Germinal center (tissue), 1 donor: ENCODE results near the gene TIGD2.
A peak's percentile ranks its signal among the peaks of the same experiment; 100 is the strongest.

ENCODE experiments used
- DNase-seq: peaks from one replicate; pipeline ENCODE4 v3.0.0; 2012; ENCODE audit warnings: mixed read lengths, low spot score

The TIGD2 gene

DNA sequence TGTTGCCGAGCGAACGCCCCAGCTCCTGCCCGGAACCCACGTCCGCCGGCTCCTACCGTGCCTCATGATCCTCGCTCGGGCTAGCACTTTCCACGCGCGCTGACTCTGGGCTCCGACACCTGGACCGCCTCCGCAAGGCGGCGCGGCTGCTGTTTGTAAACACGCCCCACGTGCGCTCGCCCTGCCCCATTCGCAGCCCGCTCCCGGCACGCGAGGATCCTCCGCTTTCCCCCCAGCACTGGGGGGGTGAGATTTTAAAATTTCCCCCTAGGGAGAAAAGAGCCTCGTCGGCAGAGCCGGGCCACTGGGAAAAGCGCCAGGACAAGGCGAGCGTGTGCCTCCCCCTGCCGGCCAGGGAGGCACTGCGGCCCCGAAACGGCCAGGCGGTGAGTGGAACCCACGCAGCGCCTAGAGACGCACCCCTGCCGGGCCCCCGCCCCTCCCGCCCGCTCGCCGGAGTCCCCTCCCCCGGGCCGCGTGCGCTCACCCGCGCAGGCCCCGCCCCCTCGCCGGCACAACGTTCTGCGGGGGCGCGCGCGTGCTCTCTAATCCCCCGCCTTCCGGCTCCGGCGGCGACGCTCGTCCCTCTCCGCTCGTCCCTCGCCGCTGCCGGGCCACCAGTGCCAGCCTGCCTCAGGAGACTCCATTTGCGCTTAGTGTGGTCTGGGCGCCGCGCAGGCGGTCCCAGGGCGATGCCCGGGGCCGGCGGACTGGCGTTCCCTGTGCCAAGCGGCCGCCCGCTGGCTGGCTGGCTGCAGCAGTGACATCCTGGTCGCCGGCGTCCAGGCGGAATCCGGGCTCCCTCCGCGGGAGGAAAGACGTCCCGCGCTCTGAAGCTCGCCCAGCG is at the start of gene TIGD2:
Gene TIGD2 (plus strand): TSS at position 548 of the 847 bp plus-strand sequence. CDS start 1,442 bp downstream, outside the sequence.
- DNase-seq = peak; percentile 95

DNA sequence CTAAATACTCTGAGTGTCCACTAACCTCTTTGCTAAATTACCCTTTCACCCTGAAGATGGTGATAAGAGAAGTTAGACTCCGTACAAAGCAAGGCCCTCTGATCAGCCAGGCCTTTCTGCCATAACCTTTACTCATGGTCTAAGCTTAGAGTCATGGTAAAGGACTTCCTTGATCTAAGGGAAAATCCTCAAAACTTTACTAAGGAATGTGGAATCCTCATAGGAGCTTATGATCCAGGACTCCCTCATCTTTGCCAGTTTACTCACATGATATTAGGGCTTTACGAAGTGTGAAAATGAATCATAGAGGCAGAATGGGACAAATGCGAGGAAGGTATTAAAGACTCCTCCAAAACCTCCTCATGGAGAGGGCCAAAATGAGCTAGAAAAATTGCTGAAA is 46.5 kb upstream of the TIGD2 start:
- no peak for DNase-seq

DNA sequence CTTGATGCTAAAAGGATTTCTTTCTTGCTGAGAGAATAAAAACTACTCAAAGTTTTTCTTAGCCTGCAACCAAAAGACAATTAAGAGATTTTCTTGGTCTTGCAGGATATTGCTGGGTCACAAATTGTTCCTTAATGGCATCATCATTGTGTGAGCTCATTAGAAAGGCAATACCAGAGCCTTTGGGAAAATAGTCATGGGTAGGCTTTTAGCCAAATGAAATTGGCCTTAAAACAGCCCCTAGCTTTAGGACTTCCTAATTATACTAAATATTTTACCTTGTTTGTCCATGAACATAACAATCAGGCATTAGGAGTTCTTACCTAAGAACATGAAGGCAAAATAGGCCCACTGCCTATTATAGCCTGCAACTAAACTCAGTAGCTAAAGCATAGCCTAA is 43.9 kb upstream of the TIGD2 start:
- no peak for DNase-seq

DNA sequence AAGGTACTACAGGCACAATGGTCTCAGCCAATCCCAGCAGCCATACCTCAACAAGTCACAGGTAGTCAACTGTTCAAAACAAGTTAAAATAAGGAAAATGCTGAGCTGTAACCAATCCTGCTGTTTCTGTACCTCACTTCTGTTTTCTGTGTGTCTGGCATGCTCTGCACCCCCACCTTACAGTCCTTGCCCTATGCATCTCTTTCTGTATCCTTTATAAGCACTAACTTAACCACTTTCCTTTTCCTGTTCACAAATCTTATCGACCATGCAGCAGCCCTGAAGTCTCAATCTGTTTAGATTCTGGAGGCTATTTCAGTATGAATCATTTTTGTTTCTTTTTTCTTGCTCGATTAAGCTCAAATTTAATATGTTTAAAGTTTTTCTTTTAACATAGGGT is 41.9 kb upstream of the TIGD2 start:
- no peak for DNase-seq

DNA sequence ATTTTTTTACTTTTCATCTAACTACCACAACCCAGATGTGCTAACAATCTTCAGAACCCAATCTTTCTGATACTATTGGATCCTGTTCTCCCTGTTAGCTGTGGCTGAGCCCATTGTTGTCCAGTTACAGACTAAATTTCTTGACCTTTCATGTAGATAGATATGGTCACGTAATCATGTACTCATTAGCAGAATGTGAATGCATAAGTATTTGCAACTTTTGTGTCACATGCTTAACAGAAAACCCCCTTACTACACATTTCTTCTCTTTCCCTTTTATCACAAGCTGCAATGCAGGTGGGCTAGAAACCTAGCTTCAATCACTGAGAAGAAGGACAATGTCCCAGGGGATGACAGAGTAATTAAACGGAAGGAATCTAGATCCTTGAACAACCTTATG is 41.3 kb upstream of the TIGD2 start:
- no peak for DNase-seq

DNA sequence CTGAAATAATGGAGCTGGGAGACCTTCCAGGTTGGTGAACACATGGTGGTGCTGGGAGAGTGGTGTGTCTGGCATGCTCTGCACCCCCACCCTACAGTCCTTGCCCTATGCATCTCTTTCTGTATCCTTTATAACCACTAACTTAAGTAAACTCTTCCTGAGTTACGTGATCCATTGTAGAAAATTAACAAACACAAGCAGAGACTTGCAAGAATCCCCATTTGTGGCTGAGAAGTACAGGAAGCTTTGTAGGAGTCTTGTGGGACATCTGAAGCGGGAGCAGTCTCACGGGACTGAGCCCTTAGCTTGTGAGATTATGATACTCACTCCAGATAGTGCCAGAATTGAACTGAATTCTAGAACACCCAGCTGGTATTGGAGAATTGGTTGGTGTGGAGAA is 40.0 kb upstream of the TIGD2 start:
- DNase-seq = no peak

DNA sequence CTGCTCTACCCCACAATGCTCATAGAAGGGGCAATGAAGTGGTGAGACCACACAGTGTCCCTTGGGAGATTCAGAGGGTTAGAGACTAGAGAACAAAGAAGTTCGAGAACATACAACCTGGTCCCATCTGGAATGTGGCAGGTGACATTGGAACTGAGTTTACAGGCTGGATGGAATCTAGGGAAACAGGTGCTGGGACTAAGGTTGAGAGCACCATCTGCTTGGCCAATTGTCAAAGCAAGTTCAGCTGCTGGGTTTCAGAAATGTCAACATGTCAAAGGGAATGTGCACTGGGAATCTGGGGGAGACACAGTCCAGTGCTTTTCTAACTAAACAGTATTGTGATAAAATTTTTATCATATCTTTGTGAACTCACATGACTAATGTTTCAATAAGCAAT is 38.4 kb upstream of the TIGD2 start:
- no peak for DNase-seq

DNA sequence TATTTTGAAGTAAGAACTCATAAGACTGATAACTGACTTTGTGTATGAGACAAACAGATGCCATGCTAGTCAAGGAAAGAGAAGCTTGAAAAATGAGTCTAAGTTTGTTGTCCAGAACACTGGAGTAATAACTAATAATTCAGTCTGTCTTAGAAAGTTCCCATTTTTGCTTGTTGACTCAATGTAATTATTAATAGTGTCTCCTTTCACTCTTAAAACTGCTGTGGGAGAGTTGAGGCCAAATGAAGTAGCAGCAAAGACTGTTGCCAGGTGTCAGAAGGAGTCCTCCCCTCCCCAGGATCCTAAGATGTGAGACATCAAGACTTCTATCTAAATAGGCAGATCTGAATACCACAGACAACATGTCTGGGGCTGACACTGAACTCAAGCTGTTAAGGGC is 33.6 kb upstream of the TIGD2 start:
- no peak for DNase-seq

DNA sequence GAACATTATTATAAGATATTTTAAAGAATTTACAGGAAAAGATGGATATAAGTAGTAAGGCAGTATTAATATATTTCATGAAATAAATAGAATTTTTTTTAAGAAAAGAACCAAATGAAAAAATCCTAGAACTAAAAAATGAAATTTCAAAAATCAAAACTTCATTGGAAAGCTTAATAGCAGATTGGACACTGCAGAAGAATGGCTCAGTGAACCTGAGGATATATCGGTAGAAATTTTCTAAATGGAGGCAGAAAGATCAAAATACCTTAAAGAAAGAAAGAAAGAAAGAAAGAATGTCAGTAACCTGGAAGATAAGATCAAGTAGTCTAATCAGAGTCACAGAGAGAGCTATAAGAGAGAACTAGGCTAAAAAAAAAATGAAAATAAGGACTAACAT is 33.0 kb upstream of the TIGD2 start:
- no peak for DNase-seq

DNA sequence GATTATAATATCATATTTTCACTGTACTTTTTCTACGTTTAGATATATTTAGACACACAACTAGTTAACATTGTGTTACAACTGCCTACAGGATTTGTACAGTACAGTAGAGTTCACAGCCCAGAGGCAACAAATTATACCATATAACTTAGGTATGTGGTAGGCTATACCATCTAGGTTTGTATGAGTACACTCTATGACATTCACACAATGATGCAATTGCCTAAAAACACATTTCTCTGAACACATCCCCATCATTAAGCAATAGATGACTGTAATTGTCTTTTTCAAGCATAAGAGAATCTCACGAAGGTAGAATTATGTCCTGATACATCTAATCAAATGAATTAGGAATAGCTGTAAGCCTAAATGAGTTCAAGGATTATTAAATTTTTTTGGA is 12.3 kb upstream of the TIGD2 start:
- no peak for DNase-seq

DNA sequence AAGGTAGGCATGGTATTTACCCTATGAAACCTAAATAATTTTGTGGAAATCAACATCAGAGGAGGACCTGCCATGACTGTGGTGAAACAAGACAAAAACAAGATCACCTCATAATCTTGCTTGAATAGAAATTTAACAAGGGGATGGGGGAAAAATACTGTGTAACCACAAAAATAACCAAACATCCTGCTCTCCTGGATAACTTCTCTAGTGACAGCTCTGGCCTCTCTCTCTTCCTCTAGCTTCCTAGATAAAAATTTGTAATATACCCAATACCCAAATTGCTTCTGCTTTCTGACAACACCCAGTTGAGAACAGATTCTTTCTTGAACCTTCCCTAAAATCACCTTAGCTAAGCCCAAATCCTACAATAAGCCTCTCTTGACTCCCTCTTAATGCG is 11.9 kb upstream of the TIGD2 start:
- DNase-seq = no peak

DNA sequence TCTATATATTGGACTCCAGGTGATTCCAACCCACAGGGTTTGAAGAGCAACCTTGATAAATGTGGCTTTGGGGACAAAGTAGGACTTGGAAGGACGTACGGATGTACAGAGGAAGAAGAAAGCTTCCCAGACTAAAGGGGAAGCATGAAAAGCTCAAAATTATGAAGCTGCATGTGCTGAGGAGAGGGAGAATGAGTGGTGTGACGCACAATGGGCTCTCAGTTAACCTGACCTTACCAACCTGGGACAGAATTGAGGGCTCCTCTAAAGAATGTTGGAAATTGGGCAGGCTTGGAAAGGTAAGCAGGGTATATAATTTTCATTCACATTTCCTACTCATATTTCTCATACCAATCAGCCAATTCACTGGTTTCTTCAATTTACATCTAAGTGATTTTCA is 10.5 kb upstream of the TIGD2 start:
- DNase-seq = no peak

DNA sequence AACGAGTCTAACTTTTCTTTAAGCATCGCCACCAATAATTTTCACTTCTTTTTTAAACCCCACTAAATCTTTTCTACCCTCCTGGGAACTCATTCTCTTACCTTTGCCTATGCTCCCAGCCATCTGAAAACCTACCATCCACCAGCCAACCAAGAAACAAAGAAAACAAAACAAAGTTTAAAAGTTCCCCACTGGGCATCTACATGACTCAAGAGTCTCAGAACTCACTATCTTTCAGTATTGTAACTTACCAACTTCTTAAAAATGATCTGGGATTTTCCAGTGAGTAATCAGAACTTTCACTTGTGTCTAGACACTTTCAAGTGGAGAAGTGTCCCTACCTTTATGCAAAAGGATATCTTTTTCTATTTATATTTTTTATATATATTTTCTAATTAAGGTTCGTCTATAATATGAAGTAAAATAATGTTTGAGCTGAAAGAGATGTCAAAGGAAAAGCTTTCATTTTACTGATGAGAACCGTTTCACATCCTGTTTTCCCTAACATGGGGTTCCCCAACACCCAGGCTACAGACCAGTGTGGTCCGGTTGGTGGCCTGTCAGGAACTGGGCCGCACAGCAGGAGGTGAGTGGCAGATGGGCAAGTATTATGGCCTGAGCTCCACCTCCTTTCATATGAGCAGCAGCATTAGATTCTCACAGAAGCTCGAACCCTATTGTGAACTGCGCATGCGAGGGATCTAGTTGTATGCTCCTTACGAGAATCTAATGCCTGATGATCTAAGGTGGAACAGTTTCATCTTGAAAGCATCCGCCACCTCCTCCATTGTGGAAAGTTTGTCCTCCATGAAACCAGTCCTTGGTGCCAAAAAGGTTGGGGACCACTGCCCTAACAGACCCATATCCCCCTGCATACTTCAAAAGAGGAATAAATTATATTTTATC is 9.8 kb upstream of the TIGD2 start:
- no peak for DNase-seq

DNA sequence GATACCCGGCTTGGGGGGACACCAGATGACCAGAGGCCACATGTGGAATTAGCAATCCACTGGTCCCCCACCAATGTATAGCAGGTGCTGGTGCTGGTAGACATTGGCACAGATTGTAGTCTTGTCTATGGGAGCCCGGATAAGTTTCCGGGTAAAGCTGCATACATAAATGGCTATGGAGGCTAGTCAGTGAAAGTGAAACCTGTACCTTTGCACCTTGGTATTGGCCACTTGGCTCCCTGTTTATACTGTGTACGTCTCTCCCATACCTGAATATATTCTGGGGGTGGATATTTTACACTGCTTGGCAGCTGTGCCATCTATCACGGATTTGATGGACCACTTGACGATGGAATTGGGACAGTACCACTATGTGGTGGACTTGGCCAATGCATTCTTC is 5.6 kb upstream of the TIGD2 start:
- no peak for DNase-seq

DNA sequence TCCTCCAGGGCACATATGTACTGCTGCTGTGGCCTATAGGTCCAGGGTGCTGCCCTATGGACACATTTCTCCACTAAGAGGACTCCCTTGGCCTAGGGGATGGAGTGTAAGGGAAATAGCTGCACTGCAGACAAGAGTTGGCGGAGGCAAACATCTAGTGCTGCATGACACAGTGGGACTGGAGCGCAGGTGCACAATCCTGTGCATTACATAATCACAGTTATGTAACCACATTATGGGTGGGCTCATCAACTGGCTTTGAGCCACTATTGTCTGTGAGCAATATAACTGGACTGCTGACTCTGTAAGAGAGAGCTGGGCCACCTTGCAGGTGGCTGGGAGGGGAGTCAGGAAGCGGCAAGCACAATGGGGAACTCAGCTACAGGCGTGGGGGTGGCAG is 3.2 kb upstream of the TIGD2 start:
- no peak for DNase-seq

DNA sequence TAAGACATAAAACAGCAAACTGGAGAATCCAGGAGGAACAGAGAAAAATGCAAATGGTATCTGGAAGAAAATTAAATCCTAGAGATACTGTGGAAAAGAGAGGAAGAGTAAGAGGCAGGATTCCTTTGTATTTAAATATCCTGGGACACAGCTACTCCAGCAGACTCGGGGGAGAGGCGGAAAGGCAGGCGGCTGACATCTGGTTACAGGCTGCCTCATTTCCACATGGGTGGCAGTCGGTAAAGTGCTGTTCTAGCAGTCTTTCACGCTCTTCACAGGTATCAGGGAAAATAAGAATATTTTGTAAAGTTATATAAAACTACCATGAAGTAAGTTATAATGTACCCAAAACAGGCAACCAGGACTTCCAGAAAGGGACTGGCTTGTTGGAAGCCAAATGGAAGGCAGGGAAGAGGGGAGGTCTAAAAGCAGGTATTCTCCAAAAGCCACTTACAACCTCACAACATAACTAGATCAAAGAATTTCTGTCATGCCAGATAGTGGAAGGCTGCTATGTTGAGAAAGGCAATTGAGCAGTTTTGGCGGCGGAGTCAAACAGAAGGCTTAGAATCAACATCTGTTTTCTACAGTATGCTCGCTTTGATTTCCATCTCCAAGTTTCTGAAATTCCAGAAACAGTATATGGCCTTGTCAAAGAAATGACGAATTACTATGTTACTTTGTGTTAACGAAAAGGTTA is 1.3 kb upstream of the TIGD2 start:
- DNase-seq = no peak

DNA sequence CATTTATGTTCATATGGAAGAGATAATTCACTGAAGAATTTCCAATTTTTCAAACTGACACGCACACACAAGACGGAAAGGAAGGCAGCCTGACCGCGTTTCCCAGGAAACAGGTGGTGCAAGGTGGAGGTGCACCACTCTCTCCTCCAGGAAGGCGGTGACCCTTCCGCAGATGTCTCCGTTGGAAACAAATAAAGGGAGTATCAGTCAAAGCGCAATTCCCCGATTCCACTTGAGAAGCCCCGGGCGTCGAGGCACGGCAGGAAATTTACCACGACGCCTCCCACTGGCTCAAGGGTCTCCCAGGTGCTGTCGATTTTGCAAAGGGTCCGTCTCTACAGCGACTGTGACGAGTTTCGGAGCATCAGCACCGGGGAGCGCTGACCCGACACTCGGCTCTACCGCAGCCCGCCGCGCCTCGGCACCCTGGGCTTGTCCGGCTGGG is 770 bp upstream of the TIGD2 start:
- DNase-seq = no peak

DNA sequence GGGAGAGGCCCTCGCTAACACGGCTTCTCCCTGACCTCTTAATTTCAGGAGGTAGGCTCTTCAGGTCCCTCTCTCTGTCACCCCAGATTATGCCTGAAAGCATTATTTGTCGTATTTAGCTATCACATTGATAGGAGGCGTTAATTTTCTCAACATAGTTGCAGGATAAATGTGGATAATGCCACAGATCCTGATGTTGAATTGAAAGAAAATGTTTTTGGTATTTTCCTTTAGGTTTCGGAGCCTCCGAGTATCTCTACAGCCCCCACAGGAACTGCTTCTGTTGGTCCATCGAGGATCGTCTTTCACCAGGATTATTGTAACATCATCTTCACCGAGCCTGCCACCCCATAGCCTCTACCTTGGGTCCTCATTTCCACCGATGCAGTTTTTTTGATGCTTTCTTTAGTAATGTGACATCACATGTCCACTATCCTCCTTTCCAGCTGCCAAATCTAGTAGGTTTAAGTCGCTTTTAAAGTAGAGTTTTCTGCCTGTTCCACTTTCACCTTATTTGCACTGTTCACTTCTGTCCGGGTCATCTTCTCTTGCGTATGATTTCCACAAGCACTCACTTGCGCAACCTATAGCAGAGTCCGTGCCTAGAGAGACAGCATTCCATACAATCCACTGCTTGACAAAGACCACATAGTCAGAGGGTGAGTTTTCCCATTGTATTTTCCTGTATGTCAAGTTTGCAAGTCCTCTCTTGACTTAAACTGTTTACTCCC is 665 bp downstream of the TIGD2 start:
- no peak for DNase-seq

DNA sequence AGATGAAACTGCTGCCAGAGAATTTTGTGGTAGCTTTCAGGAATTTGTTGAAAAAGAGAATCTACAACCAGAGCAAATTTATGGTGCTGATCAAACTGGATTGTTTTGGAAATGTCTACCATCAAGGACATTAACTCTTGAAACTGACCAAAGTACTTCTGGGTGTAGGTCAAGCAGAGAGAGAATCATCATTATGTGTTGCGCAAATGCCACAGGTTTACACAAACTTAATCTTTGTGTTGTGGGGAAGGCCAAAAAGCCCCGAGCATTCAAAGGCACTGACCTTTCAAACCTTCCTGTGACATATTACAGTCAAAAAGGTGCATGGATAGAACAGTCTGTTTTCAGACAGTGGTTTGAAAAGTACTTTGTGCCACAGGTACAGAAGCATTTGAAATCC is 2.1 kb downstream of the TIGD2 start:
- no peak for DNase-seq

DNA sequence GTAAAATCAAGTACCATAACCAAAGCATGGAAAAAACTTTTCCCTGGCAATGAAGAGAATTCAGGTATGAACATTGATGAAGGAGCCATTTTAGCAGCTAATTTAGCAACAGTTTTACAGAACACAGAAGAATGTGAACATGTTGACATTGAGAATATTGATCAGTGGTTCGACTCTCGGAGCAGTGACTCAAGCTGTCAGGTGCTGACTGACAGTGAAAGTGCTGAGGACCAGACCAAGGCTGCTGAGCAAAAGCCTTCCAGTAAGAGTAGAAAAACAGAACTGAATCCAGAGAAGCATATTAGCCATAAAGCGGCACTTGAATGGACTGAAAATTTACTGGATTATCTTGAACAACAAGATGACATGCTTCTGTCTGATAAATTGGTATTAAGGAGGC is 2.8 kb downstream of the TIGD2 start:
- DNase-seq = no peak

DNA sequence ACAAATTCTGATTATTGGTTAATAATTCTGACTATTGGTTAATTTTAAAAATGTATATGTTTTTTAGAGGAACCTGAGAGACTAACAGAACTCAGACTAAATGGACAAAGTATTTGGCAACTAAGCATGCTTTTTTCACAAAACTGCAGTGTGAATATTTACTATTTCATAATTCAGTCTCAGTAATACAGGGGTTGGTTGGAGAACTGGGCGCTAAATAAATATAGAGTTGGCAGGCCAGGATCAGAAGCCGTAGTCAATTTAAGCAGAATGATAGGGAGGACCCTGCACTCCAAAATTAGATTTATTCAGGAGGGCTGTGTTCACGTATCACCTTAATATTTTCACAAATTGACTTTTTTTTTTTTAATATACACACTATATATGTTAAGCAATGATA is 5.8 kb downstream of the TIGD2 start:
- no peak for DNase-seq

DNA sequence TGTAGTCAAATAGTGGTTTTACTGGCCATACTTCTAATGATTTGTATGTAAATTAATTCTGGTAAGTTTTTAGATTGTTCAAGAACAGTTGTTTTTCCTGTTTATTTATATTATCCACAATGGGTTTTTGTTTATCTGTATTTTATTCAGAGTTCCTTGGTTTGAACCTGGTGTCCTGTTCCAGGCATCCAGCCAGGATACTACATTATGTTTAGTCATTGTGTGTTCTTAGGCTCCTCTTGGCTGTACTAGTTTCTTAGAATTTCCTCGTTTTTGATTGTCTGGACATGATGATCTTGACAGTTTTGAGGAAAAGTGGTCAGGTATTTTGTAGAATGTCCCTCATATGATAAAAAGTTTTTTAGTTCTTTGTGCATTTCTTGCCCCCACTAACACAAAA is 7.8 kb downstream of the TIGD2 start:
- DNase-seq = no peak
